NOMO-1 treated with dmso at 0.1 percent for 144 hours (cell line): ENCODE data around the gene SDK2.

ENCODE experiments used
- DNase-seq: peaks from one replicate; lab custom pipeline; 2025; ENCODE audit not compliant: unreplicated experiment; lab: John Stamatoyannopoulos, UW

Gene SDK2

GRCh38 chr17:73510981-73511718 lies 133.1 kb downstream of the SDK2 start:
- DNase-seq = no peak

- no peak for DNase-seq
Measured at GRCh38 chr17:73508931-73509605, 135.2 kb downstream of the SDK2 start.

- DNase-seq = no peak
Measured at GRCh38 chr17:73508057-73508930, 136.0 kb downstream of the SDK2 start.

- DNase-seq = no peak
Measured at GRCh38 chr17:73506470-73507435, 137.5 kb downstream of the SDK2 start.

- DNase-seq = no peak
Measured at GRCh38 chr17:73503560-73503959, 140.7 kb downstream of the SDK2 start.

GRCh38 chr17:73500414-73500999 lies 143.7 kb downstream of the SDK2 start:
- DNase-seq = no peak

GRCh38 chr17:73498886-73499554 lies 145.2 kb downstream of the SDK2 start:
- DNase-seq = no peak

GRCh38 chr17:73498176-73498575 lies 146.1 kb downstream of the SDK2 start:
- no peak for DNase-seq

- DNase-seq = no peak
Measured at GRCh38 chr17:73497721-73498120, 146.5 kb downstream of the SDK2 start.

- no peak for DNase-seq
Measured at GRCh38 chr17:73496232-73496631, 148.0 kb downstream of the SDK2 start.

- DNase-seq = no peak
Measured at GRCh38 chr17:73495641-73496040, 148.6 kb downstream of the SDK2 start.

- DNase-seq = no peak
Measured at GRCh38 chr17:73494950-73495349, 149.3 kb downstream of the SDK2 start.

- no peak for DNase-seq
Measured at GRCh38 chr17:73493956-73494926, 150.0 kb downstream of the SDK2 start.

- DNase-seq = no peak
Measured at GRCh38 chr17:73492821-73493814, 151.1 kb downstream of the SDK2 start.

- DNase-seq = no peak
Measured at GRCh38 chr17:73492125-73492820, 152.0 kb downstream of the SDK2 start.

- DNase-seq = no peak
Measured at GRCh38 chr17:73491648-73492047, 152.6 kb downstream of the SDK2 start.

- no peak for DNase-seq
Measured at GRCh38 chr17:73490851-73491250, 153.4 kb downstream of the SDK2 start.
